Measurements from ENCODE around the gene EFCAB12. TPM values are rescaled to one million over a fixed set of nuclear protein-coding genes. Genes with fewer than 3 reads are reported as not detected.

Gene EFCAB12
- total RNA-seq, 1 donor from 2014 or later, result under 0.01 TPM

GRCh38 chr3:129421236-129421883 lies 7.1 kb downstream of the EFCAB12 start:
- no peak for DNase-seq (ENCODE audit: low read depth in 2 of 2)

GRCh38 chr3:129419476-129419875 lies 9.0 kb downstream of the EFCAB12 start:
- no peak for DNase-seq (ENCODE audit: low read depth in 2 of 2)

- DNase-seq (ENCODE audit: low read depth in 2 of 2), result no peak
Observed at GRCh38 chr3:129418041-129418973, 10.1 kb downstream of the EFCAB12 start.

- peak; percentile 87 to 99 for DNase-seq (ENCODE audit: low read depth in 2 of 2)
Observed at GRCh38 chr3:129417326-129417725, 11.1 kb downstream of the EFCAB12 start.

DNA sequence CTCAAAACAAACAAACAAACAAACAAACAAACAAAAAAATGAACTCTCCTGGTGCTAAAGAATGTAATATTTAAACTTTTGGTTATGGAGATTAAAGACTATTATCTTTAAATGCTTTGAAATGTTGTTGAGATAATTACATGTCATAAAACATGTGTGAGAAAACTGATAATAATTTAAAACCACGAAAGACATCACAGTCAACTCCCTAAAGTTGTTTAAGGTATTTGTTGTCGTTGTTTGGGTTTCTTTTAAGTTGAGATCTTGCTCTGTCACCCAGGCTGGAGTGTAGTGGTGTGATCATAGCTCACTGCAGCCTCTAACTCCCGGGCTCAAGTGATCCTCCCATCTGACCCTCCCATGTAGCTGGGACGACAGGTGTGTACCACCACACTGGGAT lies 12.0 kb downstream of the EFCAB12 start:
- DNase-seq (ENCODE audit: low read depth in 2 of 2), result no peak

- DNase-seq (ENCODE audit: low read depth in 2 of 2), result no peak
Observed at GRCh38 chr3:129415830-129416229, 12.6 kb downstream of the EFCAB12 start.

- no peak for DNase-seq (ENCODE audit: low read depth in 2 of 2)
Observed at GRCh38 chr3:129415378-129415777, 13.1 kb downstream of the EFCAB12 start.

DNA sequence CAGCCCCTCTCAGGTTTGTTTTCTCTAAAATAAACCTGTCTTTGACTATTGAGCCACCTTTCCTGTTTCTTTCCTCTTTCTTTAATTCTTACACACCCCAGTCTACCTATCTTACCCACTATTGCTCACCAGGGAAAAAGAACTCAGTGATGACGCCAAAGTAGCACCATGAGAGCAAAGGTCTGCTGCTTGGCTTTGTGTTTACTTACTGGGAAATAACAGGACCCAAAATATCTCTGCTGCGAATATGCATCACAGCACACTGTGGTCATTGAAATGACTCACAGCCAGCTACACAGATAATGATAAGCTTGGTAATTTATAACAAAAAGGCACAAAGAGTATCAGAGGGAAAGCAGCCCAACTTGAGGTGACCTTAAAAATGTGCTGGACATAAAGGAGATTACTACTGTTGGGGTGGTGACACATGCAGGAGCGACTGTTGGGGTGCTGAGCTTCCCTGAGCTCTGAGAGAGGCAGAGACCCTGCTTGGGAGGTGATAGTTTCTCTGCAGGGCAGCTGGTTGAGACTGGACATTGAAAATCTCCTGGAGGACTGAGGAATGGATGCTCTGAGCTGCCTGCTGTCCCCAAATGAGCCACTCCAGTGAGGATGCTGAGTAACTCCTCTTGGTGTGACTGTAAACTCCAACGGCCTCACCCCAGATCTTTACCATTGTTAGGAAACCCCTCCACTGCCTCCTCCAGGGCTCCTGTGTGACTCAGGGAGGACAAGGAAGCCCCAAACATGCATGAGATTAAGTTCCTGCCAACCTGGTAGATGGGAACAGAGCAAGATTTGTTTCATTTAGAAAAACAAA lies 14.5 kb downstream of the EFCAB12 start:
- DNase-seq (ENCODE audit: low read depth in 2 of 2), result peak; percentile 47 to 86

GRCh38 chr3:129413238-129413637 lies 15.2 kb downstream of the EFCAB12 start:
- peak in 1 of 2 donors; percentile 11 for DNase-seq (ENCODE audit: low read depth in 2 of 2)

DNA sequence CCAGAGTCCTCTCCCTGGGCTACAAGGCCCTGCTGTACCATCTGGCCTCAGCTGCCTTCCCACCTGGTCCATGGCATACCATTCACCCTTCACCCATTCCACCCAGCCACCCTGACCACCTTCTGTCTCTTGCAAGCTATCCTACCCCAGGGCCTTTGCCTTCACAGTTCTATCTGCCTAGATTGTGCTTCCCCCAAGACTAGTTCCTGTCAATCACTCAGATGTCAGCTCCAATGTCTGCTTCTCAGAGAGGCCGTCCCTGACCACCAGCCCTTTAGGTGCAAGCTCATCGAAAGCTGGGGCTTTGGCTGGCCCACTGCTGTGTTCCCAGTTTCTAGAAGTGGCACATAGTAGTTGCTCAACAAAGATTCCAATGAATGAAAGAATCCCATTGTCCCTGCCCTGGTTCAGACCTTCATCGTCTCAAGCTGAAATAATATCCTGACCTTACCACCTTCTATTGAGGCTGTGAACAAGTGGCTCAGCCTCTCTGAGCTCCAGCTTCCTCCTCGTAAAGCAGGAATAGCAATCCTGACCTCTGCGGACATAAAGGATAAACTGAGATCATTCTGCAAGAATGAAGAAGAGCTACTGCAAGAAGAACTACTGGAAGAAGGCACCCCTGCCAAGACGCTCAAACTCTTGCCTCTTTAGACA lies 15.8 kb downstream of the EFCAB12 start:
- peak in 1 of 2 donors; percentile 25 for DNase-seq (ENCODE audit: low read depth in 2 of 2)

GRCh38 chr3:129410971-129411370 lies 17.5 kb downstream of the EFCAB12 start:
- DNase-seq (ENCODE audit: low read depth in 2 of 2), result no peak

DNA sequence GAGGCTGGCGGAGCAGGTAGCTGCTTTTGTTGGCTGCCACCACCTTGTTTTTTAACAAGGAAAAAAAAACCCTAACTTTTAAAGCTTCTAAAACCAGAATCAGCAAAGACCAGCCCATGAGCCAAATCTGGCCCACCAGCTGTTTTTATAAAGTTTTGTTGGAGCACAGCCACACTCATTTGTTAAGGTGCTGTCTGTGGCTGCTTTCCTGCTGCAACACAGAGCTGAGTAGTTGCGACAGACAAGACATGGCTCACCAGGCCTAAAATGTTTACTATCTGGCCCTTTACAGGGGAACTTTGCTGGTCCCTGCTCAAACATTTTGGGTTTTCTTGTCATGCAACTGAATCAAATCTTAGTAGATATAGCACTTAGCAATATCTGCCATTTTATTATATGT lies 18.9 kb downstream of the EFCAB12 start:
- DNase-seq (ENCODE audit: low read depth in 2 of 2), result peak in 1 of 2 donors; percentile 72

- DNase-seq (ENCODE audit: low read depth in 2 of 2), result no peak
Observed at GRCh38 chr3:129404610-129405009, 23.8 kb downstream of the EFCAB12 start.

- DNase-seq (ENCODE audit: low read depth in 2 of 2), result no peak
Observed at GRCh38 chr3:129404130-129404529, 24.3 kb downstream of the EFCAB12 start.

DNA sequence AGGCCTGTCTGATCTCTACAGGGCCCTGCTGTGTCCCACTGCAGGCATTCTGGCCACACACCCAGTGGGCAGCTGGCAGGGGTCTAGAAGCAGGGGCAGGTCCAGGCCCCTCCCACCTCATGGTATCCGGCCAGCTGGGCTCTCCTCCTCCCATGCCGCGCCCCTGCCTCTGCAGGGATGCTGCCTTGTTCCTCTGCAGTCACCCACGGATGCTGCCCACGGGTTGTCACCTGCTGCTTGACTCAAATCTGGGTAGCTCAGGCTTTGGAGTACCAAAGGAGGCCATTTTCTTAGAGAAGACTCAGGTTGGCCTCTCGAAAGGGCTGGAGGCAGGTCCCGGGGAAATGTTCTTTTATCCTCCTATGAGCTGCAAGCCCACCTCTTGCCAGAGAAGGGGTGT lies 25.0 kb downstream of the EFCAB12 start:
- no peak for DNase-seq (ENCODE audit: low read depth in 2 of 2)

DNA sequence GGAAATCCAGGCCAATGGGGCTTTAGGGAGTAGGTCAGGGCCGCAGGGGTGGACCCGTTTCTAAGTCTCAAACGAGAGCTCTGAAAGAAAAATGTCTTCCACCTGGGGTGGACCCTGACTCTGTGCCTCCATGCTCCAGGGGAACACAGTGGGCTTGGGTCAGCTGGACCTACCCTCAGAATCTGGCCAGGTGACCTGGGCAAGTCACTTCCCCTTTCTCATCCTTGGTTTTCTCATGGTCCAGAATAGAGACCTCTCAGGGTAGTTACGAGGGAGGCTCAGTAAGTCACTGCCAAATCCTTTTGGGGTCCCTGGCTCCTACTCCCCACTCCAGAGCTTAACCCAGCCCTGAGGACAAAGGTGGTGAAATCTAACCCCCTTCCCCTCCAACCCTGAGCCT lies 25.8 kb downstream of the EFCAB12 start:
- DNase-seq (ENCODE audit: low read depth in 2 of 2), result no peak

- no peak for DNase-seq (ENCODE audit: low read depth in 2 of 2)
Observed at GRCh38 chr3:129402210-129402609, 26.2 kb downstream of the EFCAB12 start.

GRCh38 chr3:129399895-129400357 lies 28.5 kb downstream of the EFCAB12 start:
- DNase-seq (ENCODE audit: low read depth in 2 of 2), result no peak

DNA sequence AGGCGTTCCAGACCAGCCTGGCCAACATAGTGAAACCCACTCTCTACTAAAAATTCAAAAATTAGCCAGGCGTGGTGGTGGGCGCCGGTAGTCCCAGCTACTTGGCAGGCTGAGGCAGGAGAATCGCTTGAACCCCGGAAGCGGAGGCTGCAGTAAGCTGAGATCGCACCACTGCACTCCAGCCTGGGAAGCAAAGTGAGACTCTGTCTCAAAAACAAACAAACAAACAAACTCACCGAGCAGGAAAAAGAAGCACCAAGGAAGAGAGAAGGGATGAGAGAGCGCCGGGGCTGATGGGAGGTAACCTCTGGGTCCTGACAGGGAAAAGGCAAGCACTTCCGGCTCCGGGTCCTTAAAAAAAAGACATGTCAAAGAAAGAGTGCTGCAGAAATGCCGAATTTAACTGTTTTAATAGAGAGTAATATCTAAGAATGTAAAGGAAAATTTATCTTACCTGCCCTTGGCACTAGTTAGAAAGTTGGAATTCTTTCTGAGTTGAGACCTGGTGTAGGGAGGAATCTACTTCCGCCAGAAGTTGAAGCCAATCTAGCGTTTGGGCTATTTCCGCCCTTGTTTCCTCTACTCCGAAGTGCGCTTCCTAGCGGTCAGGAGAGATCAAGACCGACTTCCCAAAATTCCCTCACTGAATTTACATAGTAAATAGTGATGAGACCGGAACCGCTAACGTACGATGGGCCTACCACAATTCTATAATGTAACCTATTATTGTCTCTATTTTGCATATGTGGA lies 29.1 kb downstream of the EFCAB12 start:
- DNase-seq (ENCODE audit: low read depth in 2 of 2), result peak; percentile 95 to 96

GRCh38 chr3:129398803-129399144 lies 29.7 kb downstream of the EFCAB12 start:
- peak; percentile 46 to 53 for DNase-seq (ENCODE audit: low read depth in 2 of 2)

Data from lung microvascular endothelial cell (primary cell).